ENCODE measurements around the gene STXBP5L.
"Not testable (repeated sequence)": the region's sequence is repeated elsewhere in the genome, so short reads cannot be mapped to it uniquely, and the experiment has no call there.

The STXBP5L gene

GRCh38 chr3:121295979-121296378 lies 388.0 kb downstream of the STXBP5L start:
- DNase-seq (ENCODE audit: low read depth, low spot score) = no peak
- Histone ChIP-seq H3K9me3 (ENCODE audit: control insufficient read depth, insufficient read depth, low read length) (no peaks in the 10 kb centered on the region), H3K4me3 (ENCODE audit: low read length) (no peak overlapping the region), H3K27me3 (ENCODE audit: control insufficient read depth, insufficient read depth, low read length) (no peaks in the 10 kb centered on the region), H3K4me1 (ENCODE audit: control insufficient read depth, insufficient read depth, low read length) (no peaks in the 10 kb centered on the region), H3K27ac (ENCODE audit: low read length) (no peak overlapping the region), H3K36me3 (ENCODE audit: control insufficient read depth, insufficient read depth, low read length) (no peaks in the 10 kb centered on the region)

GRCh38 chr3:121324320-121324719 lies 416.3 kb downstream of the STXBP5L start:
- Histone ChIP-seq H3K27me3 (ENCODE audit: control insufficient read depth, insufficient read depth, low read length) (no peaks in the 10 kb centered on the region), H3K27ac (ENCODE audit: low read length) (no peak overlapping the region), H3K4me3 (ENCODE audit: low read length) (no peak overlapping the region), H3K4me1 (ENCODE audit: control insufficient read depth, insufficient read depth, low read length) (no peaks in the 10 kb centered on the region), H3K9me3 (ENCODE audit: control insufficient read depth, insufficient read depth, low read length) (no peaks in the 10 kb centered on the region), H3K36me3 (ENCODE audit: control insufficient read depth, insufficient read depth, low read length) (no peaks in the 10 kb centered on the region)
- no peak for DNase-seq (ENCODE audit: low read depth, low spot score)

GRCh38 chr3:121330118-121330517 lies 422.1 kb downstream of the STXBP5L start:
- WGBS (ENCODE audit: insufficient coverage, insufficient read length) = no CpG with 5 or more reads among the region's 1 CpG

GRCh38 chr3:121330634-121331033 lies 422.6 kb downstream of the STXBP5L start:
- WGBS (ENCODE audit: insufficient coverage, insufficient read length) = no CpG with 5 or more reads among the region's 4 CpGs
- H3K36me3 ChIP-seq (ENCODE audit: control insufficient read depth, insufficient read depth, low read length) = no peaks in the 10 kb centered on the region

More at GRCh38 chr3:121330118-121330517, 422.1 kb downstream of the STXBP5L start:
- Histone ChIP-seq H3K9me3 (ENCODE audit: control insufficient read depth, insufficient read depth, low read length) (no peaks in the 10 kb centered on the region), H3K4me1 (ENCODE audit: control insufficient read depth, insufficient read depth, low read length) (no peaks in the 10 kb centered on the region), H3K36me3 (ENCODE audit: control insufficient read depth, insufficient read depth, low read length) (no peaks in the 10 kb centered on the region), H3K27ac (ENCODE audit: low read length) (no peak overlapping the region), H3K4me3 (ENCODE audit: low read length) (no peak overlapping the region), H3K27me3 (ENCODE audit: control insufficient read depth, insufficient read depth, low read length) (no peaks in the 10 kb centered on the region)
- DNase-seq (ENCODE audit: low read depth, low spot score) = no peak

GRCh38 chr3:121355960-121356359 lies 448.0 kb downstream of the STXBP5L start:
- not testable (repeated sequence) for H3K36me3 ChIP-seq (ENCODE audit: control insufficient read depth, insufficient read depth, low read length); H3K27me3 ChIP-seq (ENCODE audit: control insufficient read depth, insufficient read depth, low read length); H3K27ac ChIP-seq (ENCODE audit: low read length); H3K4me3 ChIP-seq (ENCODE audit: low read length); H3K9me3 ChIP-seq (ENCODE audit: control insufficient read depth, insufficient read depth, low read length); H3K4me1 ChIP-seq (ENCODE audit: control insufficient read depth, insufficient read depth, low read length); DNase-seq (ENCODE audit: low read depth, low spot score)
- no CpG with 5 or more reads among the region's 5 CpGs for WGBS (ENCODE audit: insufficient coverage, insufficient read length)

More at GRCh38 chr3:121330634-121331033, 422.6 kb downstream of the STXBP5L start:
- H3K4me3 ChIP-seq (ENCODE audit: low read length) = no peak overlapping the region
- no peak overlapping the region for H3K27ac ChIP-seq (ENCODE audit: low read length)
- H3K9me3 ChIP-seq (ENCODE audit: control insufficient read depth, insufficient read depth, low read length) = no peaks in the 10 kb centered on the region
- no peaks in the 10 kb centered on the region for H3K4me1 ChIP-seq (ENCODE audit: control insufficient read depth, insufficient read depth, low read length)
- DNase-seq (ENCODE audit: low read depth, low spot score) = no peak
- no peaks in the 10 kb centered on the region for H3K27me3 ChIP-seq (ENCODE audit: control insufficient read depth, insufficient read depth, low read length)

- WGBS (ENCODE audit: insufficient coverage, insufficient read length) = no CpG with 5 or more reads among the region's 2 CpGs
- DNase-seq (ENCODE audit: low read depth, low spot score) = no peak
- H3K9me3 ChIP-seq (ENCODE audit: control insufficient read depth, insufficient read depth, low read length) = no peaks in the 10 kb centered on the region
Observed at GRCh38 chr3:121362035-121362734, 454.2 kb downstream of the STXBP5L start.

GRCh38 chr3:121388308-121388707 lies 480.3 kb downstream of the STXBP5L start:
- H3K9me3 ChIP-seq (ENCODE audit: control insufficient read depth, insufficient read depth, low read length); H3K27me3 ChIP-seq (ENCODE audit: control insufficient read depth, insufficient read depth, low read length); H3K36me3 ChIP-seq (ENCODE audit: control insufficient read depth, insufficient read depth, low read length); H3K4me1 ChIP-seq (ENCODE audit: control insufficient read depth, insufficient read depth, low read length); H3K4me3 ChIP-seq (ENCODE audit: low read length); DNase-seq (ENCODE audit: low read depth, low spot score); H3K27ac ChIP-seq (ENCODE audit: low read length): not testable (repeated sequence)
- WGBS (ENCODE audit: insufficient coverage, insufficient read length) = no CpG with 5 or more reads among the region's 3 CpGs

More at GRCh38 chr3:121362035-121362734, 454.2 kb downstream of the STXBP5L start:
- Histone ChIP-seq H3K36me3 (ENCODE audit: control insufficient read depth, insufficient read depth, low read length) (no peaks in the 10 kb centered on the region), H3K27me3 (ENCODE audit: control insufficient read depth, insufficient read depth, low read length) (no peaks in the 10 kb centered on the region), H3K27ac (ENCODE audit: low read length) (no peak overlapping the region), H3K4me1 (ENCODE audit: control insufficient read depth, insufficient read depth, low read length) (no peaks in the 10 kb centered on the region; the same call in 1 of the 2 replicates), H3K4me3 (ENCODE audit: low read length) (no peak overlapping the region)

DNA sequence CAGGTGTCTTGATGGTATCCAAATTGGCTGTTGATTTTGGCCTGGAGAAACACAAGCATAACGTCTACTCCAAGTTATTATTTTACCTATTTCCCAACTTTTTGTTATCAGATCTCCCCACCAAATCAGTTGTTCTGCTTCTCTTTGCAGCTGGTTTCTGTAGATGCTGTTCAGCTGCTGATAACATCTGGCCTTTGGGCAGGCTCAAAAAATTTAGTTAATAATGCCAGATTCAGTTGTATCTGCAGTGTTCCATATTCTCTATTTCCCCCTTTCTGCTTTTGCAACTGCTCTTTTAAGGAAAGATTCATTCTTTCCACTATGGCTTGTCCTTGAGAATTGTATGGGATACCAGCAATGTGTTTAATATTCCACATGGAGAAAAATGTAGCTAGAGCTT lies 488.0 kb downstream of the STXBP5L start:
- H3K27ac ChIP-seq (ENCODE audit: low read length); DNase-seq (ENCODE audit: low read depth, low spot score); H3K4me3 ChIP-seq (ENCODE audit: low read length); H3K9me3 ChIP-seq (ENCODE audit: control insufficient read depth, insufficient read depth, low read length); H3K36me3 ChIP-seq (ENCODE audit: control insufficient read depth, insufficient read depth, low read length); H3K4me1 ChIP-seq (ENCODE audit: control insufficient read depth, insufficient read depth, low read length); H3K27me3 ChIP-seq (ENCODE audit: control insufficient read depth, insufficient read depth, low read length): not testable (repeated sequence)
- WGBS (ENCODE audit: insufficient coverage, insufficient read length) = no CpG with 5 or more reads among the region's 1 CpG

DNA sequence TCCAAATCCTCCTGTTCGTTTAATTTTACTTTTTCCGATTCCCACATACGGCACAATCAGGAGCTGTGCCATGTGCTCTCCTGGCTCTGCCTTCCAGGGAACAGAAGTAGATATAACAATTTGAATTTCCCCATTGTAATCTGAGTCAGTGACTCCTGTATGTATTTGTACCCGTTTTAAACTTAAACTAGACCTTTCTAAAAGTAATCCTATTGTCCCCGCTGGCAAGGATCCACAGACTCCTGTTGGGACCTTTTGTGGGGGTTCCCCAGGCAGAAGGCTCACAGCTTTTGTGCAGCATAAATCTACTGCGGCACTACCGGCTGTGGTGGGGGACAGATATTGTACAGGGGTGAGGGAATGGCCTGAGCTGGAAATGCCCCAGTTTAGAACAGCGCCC lies 490.0 kb downstream of the STXBP5L start:
- H3K4me3 ChIP-seq (ENCODE audit: low read length); H3K27me3 ChIP-seq (ENCODE audit: control insufficient read depth, insufficient read depth, low read length); H3K36me3 ChIP-seq (ENCODE audit: control insufficient read depth, insufficient read depth, low read length); H3K9me3 ChIP-seq (ENCODE audit: control insufficient read depth, insufficient read depth, low read length); DNase-seq (ENCODE audit: low read depth, low spot score); H3K4me1 ChIP-seq (ENCODE audit: control insufficient read depth, insufficient read depth, low read length); H3K27ac ChIP-seq (ENCODE audit: low read length): not testable (repeated sequence)
- WGBS (ENCODE audit: insufficient coverage, insufficient read length) = no CpG with 5 or more reads among the region's 8 CpGs

- no peak overlapping the region for H3K4me3 ChIP-seq (ENCODE audit: low read length)
- H3K9me3 ChIP-seq (ENCODE audit: control insufficient read depth, insufficient read depth, low read length) = no peaks in the 10 kb centered on the region
- no peak overlapping the region for H3K27ac ChIP-seq (ENCODE audit: low read length)
- DNase-seq (ENCODE audit: low read depth, low spot score) = no peak
- no peaks in the 10 kb centered on the region for H3K4me1 ChIP-seq (ENCODE audit: control insufficient read depth, insufficient read depth, low read length)
- no peaks in the 10 kb centered on the region for H3K36me3 ChIP-seq (ENCODE audit: control insufficient read depth, insufficient read depth, low read length)
- H3K27me3 ChIP-seq (ENCODE audit: control insufficient read depth, insufficient read depth, low read length) = no peaks in the 10 kb centered on the region
Observed at GRCh38 chr3:121399820-121400219, 491.8 kb downstream of the STXBP5L start.

DNA sequence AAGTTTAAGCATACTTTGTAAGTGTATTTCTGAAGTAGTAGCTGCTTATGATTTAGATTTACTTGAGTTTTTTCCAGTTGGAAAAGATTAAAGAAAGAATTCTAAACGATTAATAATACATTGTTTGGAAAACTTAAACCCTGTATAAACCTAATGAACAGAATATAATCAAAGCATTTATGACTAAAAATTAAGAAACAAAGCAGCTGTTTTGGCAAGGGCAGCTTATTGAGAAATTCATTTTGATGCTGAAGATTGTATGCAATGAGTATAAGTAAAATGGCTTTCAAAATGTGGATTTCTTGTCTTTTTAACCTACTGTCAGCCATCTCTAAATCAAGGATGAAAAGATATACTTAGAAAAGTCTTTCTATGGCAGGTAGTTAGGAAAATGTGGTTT lies 497.6 kb downstream of the STXBP5L start:
- DNase-seq (ENCODE audit: low read depth, low spot score) = no peak
- H3K9me3 ChIP-seq (ENCODE audit: control insufficient read depth, insufficient read depth, low read length) = no peaks in the 10 kb centered on the region
- no CpG with 5 or more reads among the region's 1 CpG for WGBS (ENCODE audit: insufficient coverage, insufficient read length)
- H3K36me3 ChIP-seq (ENCODE audit: control insufficient read depth, insufficient read depth, low read length) = no peaks in the 10 kb centered on the region
- H3K4me1 ChIP-seq (ENCODE audit: control insufficient read depth, insufficient read depth, low read length) = no peaks in the 10 kb centered on the region
- no peak overlapping the region for H3K4me3 ChIP-seq (ENCODE audit: low read length)
- no peak overlapping the region for H3K27ac ChIP-seq (ENCODE audit: low read length)
- no peaks in the 10 kb centered on the region for H3K27me3 ChIP-seq (ENCODE audit: control insufficient read depth, insufficient read depth, low read length)
